Measurements from ENCODE around the gene SMPD4.

GRCh38 chr2:130198343-130198742 is 16.9 kb upstream of the SMPD4 start, which contains the start of gene TUBA3E:
- TF ChIP-seq POLR2AphosphoS5 (IDR thresholded peaks at IDR 0.05) (no peak), RAD21 (conservative IDR thresholded peaks at IDR 0.05) (no peak), MXI1 (conservative IDR thresholded peaks at IDR 0.05; ENCODE audit: poor library complexity, severe bottlenecking) (no peak), EZH2 (IDR thresholded peaks at IDR 0.05; ENCODE audit: borderline replicate concordance, insufficient read depth, low read length, poor library complexity, severe bottlenecking) (no peak), REST (IDR thresholded peaks at IDR 0.05; ENCODE audit: borderline replicate concordance) (no peak), TAF1 (IDR thresholded peaks at IDR 0.05; ENCODE audit: low read depth) (no peak)
- TF ChIP-seq, protein P1, sequence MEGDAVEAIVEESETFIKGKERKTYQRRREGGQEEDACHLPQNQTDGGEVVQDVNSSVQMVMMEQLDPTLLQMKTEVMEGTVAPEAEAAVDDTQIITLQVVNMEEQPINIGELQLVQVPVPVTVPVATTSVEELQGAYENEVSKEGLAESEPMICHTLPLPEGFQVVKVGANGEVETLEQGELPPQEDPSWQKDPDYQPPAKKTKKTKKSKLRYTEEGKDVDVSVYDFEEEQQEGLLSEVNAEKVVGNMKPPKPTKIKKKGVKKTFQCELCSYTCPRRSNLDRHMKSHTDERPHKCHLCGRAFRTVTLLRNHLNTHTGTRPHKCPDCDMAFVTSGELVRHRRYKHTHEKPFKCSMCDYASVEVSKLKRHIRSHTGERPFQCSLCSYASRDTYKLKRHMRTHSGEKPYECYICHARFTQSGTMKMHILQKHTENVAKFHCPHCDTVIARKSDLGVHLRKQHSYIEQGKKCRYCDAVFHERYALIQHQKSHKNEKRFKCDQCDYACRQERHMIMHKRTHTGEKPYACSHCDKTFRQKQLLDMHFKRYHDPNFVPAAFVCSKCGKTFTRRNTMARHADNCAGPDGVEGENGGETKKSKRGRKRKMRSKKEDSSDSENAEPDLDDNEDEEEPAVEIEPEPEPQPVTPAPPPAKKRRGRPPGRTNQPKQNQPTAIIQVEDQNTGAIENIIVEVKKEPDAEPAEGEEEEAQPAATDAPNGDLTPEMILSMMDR (IDR thresholded peaks at IDR 0.05; ENCODE audit: poor library complexity, severe bottlenecking), result no peak

Data from neural cell (in vitro differentiated cells).